Suppressor macrophage treated with lipopolysaccharide for 1 hour (primary cell): ENCODE results near the gene LRTM2.

Experiments used
- DNase-seq, 3 donors: peaks; one replicate each; pipeline ENCODE4 v3.0.0-alpha.2; 2020 to 2022

LRTM2 gene

DNA sequence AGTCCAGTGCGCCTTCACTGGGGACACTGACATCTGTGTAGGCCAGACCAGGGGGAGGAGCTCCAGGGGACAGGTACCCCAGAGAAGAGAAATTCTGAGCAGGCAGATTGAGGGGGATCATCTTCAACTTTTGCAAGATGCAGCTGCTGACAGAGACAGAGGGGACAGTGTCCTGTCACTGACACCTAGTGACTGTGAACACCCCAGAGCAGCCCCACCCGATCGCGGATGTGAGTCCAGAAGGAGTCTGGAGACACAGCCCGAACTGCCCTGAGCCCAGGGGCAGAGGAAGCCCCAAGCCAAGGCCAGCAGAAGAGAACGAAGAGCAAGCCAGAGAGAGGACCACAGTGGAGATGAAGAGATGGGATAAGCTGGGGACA, 21.7 kb upstream of the LRTM2 start:
- no peak for DNase-seq

DNA sequence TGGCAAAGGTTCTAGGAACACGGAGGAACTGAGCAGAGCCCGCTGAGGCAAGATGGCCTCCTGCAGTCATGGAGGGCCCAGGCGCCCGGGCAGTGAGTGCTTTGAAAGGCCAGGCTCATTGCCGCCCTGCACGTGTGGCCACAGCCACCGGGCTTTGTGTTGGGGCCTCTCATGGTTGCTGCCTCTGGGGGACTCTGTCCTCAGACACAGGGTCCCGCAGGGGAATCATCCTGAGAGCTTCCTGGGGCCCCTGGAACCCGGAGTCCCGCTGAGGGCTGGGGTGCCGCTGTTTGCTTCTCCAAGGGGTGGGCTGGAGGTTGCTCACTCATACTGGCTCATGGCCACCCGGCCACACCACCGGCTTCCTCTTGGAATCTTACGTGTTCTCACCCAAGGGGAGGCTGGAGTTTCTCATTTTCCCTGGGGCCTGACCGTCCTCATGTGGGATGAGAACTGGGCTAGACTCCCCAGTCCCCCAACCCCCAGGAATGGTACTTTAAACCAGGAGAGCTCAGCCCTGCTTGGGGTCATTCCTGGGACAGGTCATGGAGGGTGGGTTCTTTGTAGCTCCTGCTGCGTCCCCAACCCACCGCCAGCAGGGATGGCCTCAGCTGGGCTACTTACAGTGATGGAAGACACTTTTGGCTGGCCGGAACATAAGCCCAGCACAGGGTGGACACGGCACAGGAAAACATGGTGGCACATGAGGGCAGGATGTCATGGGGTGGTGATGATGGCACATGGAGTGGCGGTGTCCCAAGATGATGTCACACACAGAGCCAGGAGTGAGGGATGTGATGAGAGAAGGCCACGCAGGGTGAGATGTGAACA, 21.1 kb upstream of the LRTM2 start:
- no peak for DNase-seq

DNA sequence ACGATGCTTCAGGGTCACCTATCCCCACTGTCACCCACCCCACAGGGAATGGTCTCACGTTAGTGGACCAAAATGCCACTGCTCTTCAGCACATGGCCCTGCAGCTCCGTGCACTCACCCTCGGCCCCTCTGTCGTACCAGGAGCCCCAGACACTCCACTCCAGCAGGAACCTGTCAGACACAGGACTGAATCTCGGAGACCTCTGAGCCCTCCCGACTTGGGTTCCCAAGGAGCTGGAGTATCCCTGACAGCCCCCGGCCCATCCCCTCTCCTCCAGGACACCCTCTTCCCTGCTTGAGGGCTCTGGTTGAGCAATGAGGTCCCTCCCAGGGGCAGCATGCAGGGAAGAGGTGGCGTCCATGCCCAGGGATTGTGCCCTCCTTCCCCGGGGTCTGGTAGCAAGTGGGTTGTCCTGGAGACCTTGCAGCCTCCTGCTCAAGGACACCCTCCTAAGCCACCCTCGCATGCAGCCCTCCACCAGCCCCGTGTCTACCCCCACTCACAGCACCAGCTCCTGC, 20.4 kb upstream of the LRTM2 start:
- DNase-seq, result no peak

DNA sequence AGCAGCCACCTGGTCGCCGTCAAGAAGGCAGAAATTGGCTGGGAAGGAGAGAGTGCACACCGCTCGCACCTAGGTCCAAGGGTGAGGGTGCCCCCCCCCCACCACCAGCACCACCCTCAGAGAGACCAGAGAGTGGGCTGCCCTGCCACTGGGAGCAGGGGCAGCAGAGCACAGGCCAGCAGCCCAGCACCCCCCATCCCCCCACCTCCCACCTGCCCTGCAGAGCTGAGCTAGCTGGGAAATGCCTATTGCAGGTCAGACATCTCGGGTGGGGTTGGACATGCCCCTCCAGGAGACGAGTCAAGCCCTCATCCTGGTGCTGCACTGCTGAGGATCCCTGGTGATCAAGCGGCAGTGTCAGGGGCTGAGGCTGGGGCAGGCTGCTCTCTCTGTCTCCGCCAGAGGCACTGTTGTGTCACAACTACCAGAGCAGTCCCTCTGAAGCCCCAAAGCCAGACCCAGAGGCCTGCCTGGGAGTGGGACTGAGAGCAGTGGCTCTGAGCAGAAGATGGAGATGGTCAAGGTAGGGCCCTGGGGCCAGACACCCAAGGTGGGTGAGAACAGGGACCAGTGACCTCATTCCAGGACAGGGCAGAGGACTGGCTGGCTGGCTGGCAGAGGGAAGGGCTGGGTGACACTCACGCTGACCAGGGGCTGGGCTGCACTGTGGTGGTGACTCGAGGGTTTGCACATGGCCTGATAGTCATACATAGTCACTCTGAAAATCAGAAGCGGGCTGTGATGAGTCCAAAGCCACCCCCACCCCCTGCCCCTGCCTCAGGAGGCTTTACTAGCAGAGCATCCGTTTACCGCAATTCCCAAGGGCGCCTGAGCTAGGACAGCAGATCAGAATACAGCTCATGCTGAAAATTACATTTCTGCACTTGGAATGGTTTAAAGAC, 19.7 kb upstream of the LRTM2 start:
- DNase-seq, result peak; percentile 55 to 79 (median 60)

DNA sequence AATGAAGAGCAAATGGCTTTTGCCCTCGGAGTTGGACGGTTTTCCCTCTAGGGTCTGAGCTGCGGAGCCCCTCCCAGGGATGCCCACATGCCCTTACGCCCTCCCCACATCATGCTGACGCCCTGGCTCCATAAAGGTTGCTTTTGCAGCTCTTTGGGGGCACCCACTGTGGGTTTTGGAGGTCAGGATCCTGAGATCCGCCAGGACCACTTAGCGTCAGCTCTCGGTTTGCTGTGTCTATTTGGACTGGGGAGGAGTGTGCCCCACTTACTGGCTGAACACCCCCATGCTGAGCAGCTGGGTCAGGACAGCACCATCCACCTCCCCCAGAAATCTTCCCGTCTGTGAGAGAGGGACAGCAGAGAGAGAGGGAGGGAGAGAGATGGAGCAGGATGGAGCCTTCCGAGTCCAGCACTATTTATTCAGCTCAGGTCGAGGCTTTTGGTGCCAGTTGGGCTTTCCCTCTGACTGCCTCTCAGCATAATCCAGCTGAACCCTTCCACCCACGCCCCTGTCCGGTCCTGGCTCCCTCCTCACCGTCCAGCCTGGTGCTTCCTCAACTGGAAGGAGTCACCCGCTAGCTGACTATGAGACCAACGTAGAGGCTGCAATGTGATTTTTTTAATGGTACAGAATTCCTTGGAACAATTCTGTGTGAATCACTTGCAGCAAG, 18.9 kb upstream of the LRTM2 start:
- peak; percentile 62 to 78 (median 69) for DNase-seq

DNA sequence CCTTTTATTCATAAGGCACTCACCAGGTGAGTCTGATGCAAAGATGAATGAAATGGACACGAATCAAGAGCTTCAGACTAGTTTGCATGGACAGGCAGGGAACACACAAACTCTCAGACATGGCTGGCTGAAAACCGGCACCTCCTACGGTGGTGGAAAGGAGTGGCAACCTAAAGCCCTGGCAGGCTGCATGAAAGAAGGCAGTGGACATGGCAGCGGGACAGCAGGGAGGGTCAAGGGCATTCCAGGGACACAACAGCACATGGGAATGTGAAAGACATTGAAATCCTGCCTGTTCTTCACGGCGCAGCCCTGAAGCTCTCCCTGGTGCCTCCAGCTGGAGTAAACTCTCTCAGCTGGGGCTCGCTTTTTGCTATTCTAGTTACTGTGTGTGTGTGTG, 16.6 kb upstream of the LRTM2 start:
- DNase-seq, result no peak

DNA sequence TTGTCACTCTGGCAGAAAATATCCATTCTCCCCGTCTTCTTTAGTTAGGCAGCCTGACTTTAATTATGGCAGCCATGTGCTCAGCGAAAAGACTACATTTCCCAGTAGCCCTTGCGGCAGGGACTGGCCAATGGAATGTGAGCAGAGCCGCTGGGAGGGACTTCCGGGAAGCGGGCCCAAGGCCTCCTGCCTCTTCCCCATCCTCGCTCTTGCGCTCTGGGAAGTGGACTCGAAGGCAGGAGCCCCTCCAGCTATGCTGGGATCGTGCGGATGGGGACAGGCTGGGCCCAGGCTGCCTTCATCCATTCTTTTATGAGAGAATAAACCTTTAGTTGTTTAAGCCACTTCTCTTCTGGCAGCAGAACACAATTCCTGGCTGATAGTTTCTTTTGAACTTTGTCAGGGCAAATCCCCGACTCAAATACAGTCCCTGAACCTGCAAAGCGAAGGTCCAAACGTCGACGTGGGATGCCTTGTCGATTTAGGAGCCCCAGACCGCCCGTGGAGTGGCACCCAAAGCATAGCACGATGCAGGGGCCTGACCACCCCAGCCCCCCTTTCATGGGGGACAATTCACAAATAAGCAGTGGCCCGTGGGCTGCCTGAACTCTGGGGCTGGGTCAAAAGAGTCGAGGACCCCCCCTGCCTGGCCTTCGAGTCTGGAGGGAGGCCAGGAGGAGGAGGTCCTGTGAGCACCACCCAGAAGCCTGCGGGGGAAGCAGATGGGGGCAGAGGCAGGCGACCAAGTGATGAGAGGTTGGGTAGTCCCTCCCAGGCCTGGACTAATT, 15.6 kb upstream of the LRTM2 start:
- DNase-seq, result peak; percentile 93 to 94 (median 93)

DNA sequence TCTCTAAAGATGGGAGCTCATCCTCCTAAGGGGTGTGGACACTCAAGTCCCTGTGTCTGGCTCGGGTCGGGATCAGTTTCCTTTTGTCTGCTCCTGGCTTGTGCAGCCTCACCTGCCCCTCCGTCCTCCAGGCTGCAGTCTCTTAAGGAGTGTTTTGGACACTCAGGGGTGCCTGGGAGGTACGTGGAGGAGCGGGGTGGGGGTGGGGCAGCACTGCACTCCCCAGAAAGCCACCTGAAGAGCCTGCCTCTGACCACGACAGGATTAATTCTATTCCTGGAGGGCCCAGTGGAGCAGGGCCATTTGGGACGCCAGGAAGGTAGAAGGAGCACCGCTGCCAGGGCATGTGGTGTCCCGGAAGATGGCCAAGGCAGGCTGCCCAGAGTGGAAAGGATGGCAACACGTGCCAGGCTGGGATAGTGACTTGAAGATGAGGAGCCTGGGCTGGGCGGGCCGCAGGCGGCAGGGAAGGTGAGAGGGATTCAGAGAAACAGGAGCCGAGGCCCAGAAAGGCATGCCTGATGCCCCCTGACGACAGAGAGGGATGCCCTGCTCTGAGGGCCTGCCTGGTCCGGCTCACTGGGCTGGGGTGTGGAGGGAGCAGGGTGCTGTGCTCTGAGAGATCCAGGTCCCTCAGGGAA, 14.8 kb upstream of the LRTM2 start:
- no peak for DNase-seq

DNA sequence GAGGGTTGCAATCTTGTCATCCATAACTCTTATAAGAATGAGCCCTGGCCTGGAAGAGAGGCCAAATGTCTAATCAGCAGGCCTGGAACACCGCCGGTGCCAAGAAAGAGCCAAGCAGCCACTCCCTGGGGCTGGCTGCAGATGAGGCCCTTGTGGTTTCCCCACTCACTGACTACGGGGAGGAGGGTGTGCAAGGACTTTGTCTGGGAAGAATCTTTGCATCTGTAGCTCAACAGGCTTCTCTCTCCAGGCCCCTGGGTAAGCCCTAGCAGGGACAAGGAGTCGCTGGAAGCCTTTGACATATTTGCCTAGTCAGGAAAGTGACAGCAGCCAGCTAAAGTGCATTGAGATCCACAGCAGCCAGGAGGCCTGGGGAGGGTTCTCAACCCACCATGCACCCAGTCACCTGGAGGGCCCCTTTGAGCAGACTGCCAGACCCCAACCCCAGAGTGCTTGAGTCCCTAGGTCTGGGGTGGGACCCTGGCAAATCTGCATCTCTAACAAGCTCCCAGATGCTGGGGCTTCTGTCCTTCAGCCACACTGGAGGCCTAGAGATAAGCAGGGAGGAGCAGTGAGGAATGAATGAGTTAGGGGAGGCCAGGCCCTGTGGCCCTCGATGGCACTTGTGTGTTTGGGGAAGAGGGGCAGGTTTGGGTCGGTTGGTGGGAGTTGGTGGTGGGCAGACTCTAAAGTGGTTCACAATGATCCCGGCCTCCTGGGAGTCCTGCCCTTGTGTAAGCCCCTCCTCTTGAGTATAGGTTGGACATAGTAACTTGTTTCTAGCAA, 13.9 kb upstream of the LRTM2 start:
- no peak for DNase-seq

DNA sequence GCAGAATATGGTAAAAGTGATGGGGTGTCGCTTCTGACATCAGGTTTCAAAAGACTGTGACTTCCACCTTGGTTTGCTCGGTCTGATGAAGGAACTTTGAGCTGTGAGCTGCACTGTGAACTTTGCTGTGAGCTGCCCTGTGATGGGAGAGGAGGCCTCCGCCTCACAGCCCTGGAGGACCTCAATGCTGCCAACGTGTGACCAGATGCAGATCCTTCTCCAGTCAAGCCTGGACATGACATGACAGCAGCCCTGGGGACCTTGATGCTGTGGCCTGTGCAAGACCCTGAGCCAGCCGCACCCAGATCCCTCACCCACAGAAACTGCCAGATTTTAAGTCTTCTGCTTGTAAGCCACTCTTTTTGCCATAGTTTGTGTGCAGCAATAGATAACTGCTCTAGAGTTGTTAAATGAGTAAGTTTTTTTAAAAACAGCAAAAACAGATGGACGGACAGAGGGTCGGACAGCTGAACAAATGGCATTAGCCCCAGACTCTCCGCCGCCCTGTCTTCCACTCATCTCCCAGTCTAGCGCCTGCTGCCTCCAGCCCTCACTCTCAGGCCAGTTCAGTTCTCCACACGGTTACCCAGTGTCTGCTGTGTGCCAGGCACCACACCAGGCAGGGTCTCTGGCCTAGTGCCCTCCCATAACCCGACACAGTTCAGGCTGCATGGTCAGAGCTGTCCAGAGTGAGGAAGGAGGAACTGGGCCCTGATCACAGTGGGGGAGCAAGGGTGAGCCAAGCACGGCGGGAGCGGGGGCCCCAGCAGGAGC, 13.1 kb upstream of the LRTM2 start:
- peak in 1 of 3 donors; percentile 25 for DNase-seq

DNA sequence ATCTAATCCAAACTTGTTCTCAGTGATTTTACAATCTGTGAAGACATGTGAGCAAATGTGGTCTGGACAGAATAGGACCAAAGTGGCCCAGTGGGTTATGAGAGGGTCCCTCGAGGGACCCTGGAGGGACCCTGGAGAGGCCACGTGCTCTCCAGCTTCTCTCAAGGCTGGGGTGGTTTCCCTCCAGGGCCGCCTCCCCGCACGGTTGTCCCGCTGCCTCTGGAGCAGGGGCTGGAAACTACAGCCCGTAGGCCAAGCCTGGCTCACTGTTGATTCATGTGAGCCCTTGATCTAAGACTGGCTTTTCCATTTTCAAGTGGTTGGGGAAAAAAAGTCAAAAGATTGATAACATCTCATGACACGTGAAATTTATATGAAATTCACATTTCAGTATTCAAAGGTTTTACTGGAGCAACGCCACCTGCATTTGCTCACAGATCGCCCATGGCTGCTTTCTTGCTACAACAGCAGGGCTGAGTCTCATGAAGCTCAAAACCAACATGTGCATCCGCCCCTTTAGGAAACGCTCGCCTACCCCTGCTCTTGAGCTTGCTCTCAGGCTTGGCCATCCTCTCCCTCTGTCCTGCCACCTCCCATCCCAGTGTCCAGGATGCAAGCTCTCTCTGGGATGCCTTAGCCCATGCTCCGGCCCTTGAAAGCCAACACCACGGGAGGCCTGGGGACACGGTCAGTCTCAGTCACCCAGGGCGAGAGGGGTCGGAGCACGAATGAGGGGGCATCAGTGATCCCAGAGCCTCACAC, 12.1 kb upstream of the LRTM2 start:
- peak in 1 of 3 donors; percentile 33 for DNase-seq

DNA sequence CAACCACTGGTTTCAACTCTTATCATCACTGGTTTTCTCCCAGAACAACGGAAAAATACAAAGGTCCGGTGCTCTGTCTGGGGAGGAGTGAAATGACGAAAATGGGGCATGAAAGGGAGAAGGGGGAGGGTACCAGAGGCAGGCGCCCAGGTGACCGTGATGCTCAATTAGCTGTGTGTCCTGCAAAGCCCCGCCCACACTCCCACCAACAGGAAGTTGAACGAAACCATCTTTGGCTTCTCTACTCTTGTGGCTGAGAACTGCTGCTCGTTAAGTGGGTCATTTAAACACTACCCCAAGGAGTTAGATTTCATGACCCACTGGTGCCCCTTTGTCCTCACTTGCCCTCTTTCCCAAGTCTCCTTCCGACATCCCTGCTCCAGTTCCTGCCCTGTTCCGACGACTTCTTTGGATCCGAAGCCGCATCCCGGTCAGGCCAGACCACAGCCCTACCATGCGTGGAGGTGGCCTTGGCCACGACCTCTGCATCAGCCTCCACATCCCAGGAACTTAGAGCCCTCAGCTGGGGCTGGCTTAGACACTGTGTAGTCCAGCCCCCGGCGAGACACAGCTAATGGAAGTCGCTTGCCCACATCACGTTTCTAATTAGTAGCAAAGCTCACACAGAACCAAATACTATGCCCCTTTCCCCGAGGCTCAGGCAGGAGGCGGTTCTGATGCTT, 11.4 kb upstream of the LRTM2 start:
- DNase-seq, result peak in 2 of 3 donors; percentile 39 to 51

DNA sequence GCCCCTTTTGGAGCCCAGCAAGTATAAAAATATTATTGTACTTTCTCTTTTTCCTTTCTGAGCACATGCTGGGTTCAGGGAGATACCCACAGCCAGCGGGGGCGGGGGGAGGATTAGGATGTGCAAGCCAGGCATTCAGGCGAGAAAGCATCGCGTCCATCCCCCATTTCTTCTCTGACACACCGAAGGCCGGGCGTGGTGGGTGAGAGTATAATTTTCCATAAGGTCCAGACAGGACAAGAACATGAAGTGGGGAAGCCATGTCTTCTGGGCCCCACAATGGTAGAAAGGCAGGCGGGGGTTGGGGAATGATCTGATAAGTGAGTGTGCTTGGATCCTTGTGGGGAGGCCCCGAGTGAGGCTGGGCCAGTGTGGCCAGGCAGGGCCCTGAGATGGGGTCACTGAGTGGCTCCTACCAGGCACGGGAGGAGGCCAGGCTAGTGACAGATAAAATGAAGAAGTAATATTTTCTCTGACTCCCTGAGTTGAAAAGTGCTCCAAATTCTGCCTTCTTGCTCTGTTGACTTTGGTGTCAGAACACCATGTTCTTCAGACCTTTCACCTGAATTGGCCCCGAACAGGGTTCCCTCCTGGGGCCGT, 10.7 kb upstream of the LRTM2 start:
- peak; percentile 48 to 58 (median 58) for DNase-seq

DNA sequence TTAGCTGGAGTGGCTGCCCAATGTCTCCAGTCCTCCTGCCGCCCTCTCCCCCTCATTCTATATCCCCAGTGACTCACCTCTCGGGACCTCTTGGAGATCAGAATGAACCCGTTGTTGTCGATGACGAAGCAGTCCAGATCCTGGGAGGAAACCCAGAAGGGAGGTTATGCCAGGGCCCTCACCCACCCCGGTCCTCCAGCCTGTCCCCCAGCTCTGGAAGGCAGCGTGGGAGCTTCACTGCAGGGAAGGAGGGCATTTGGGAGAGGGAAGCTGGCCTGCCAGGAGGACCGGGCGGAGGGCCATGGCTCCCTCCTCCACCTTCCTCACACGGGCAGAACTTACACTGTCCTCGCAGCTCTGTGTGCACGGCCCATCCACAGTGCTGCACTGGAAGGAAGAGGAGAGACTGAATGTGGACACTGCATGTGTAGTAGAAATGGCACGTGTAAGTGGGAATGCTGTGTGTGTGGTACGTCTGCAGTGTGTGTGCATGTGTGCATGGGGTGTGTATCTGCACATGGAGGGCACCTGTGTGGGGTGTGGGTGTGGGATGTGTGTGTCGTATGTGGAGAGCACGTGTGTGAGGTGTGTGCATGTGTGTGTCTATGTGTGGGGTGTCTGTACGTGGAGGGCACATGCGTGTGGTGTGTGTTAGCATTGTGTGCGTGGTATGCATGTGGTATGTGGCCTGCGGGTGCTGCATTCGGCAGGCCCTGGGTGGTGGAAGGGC, 10.0 kb upstream of the LRTM2 start:
- DNase-seq, result peak; percentile 66 to 77 (median 72)

DNA sequence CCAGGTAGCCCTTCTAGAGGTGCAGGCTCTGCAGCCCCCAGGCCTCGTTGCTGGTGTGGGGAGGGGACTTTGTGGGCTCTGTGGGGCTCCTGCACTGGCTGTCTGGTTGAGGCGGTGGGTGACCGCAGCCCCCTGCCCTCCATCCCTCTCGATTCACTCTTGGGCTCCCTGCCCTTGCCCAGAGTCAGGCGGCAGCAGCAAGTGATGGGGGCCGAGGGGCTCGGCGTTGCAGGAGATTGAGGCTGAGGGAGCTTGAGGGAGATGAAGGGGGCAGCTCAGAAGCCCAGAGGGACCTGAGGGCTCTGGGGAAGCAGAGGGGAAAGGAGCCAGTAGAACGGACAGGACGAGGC, 9.5 kb upstream of the LRTM2 start:
- DNase-seq, result no peak

DNA sequence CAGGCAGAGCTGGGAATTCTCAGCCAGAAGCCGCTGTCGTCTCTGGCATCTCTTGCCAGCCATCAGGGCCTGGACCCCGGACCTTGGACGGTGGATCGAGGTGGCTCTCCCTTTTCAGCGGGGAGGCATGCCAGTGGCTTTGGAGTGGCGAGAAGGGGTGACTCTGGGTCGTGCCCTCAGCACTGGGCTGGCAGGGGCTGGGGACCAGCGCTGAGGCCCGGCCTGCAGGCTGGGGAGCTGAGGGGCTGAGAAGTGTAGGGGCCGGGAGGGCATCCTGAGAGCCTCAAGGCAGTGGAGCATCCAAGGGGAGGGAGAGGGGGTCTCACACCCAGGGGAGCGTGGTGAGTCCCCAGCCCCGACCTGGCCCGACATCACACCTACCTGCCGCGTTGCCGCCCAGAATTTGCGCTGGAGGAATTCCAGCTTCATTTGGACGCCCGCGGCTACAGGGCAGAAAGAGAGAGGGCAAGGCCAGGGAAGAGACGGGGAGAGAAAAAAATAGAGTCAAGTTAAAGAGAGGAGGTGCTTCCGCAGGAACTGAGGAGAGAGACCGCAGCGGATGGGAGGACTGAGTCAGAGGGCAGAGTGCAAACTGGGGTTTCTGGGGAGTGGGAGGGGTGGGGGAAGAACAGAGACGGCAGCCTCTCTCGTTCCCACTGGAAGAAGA, 9.0 kb upstream of the LRTM2 start:
- peak; percentile 79 to 89 (median 84) for DNase-seq

DNA sequence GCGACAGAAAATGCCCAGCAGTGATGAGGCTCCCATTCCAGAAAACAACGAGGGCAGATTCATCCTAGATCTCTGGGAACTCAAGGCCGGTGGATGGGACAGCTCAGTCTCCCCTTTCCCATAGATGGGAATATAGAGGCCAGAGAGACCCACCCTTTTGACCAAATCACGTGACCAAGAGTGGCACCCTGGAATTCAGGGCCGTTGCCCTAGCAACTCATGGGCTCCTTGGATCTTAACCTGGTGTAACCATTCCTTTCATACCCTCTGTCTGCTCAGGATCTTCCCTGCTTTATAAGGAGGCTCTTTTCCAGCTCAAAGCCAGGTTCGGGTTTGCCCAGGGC, 8.4 kb upstream of the LRTM2 start:
- DNase-seq, result no peak
